DND-41 (cell line): Measurements from ENCODE around the gene TFEC.

Source experiments
- ATAC-seq: fragments of 200-7000 bp; cut with Tn5 transposase; 3 replicates; pipeline ENCODE4 v1.9.1; 2021; ENCODE audit warnings: low read depth; ENCODE audit not compliant: insufficient read depth
- DNase-seq: peaks from one replicate; pipeline ENCODE4 v3.0.0-alpha.2; 2020
- H2AFZ ChIP-seq: 2 replicates; pipeline ENCODE4 v1.6.0; 2012; ENCODE audit warnings: low read depth, low read length
- H3K27ac ChIP-seq: 2 replicates; pipeline ENCODE4 v1.5.1; 2012; ENCODE audit warnings: low read length, inconsistent platforms
- H3K27me3 ChIP-seq: fragments of 200-600 bp; sonication (generic); 2 replicates; pipeline ENCODE4 v1.6.0; 2012; ENCODE audit warnings: low read length, mild to moderate bottlenecking, inconsistent platforms; ENCODE audit not compliant: insufficient read depth, poor library complexity
- H3K36me3 ChIP-seq: 2 replicates; pipeline ENCODE4 v1.5.1; 2012; ENCODE audit warnings: low read length, inconsistent platforms; ENCODE audit not compliant: insufficient read depth
- H3K4me1 ChIP-seq: 2 replicates; pipeline ENCODE4 v1.5.1; 2012; ENCODE audit warnings: mild to moderate bottlenecking, low read length; ENCODE audit not compliant: insufficient read depth
- H3K4me2 ChIP-seq: 2 replicates; pipeline ENCODE4 v1.6.0; 2012; ENCODE audit warnings: mild to moderate bottlenecking, moderate library complexity, low read length, inconsistent platforms; ENCODE audit not compliant: insufficient read depth
- H3K4me3 ChIP-seq, 2 experiments: fragments of 200-600 bp in 1 of 2; shearing (Covaris generic) in 1 of 2; 2 replicates each; pipeline ENCODE4 v1.5.1; 2012 to 2016; ENCODE audit warnings: inconsistent platforms in 2 of 2, low read length in 2 of 2, mild to moderate bottlenecking in 2 of 2, low read depth in 1 of 2, moderate library complexity in 1 of 2
- H3K79me2 ChIP-seq: 2 replicates; pipeline ENCODE4 v1.6.0; 2012; ENCODE audit warnings: low read length, inconsistent platforms; ENCODE audit not compliant: insufficient read depth
- H3K9ac ChIP-seq: 2 replicates; pipeline ENCODE4 v1.6.0; 2012; ENCODE audit warnings: low read depth, mild to moderate bottlenecking, inconsistent platforms, low read length, moderate library complexity
- H3K9me3 ChIP-seq: 2 replicates; pipeline ENCODE4 v1.5.1; 2012; ENCODE audit warnings: low read length, moderate library complexity, mild to moderate bottlenecking, inconsistent platforms; ENCODE audit not compliant: insufficient read depth, severe bottlenecking
- H4K20me1 ChIP-seq: 2 replicates; pipeline ENCODE4 v1.6.0; 2012; ENCODE audit warnings: low read length; ENCODE audit not compliant: insufficient read depth
- EZH2 ChIP-seq: IDR thresholded peaks from 3 replicates; pipeline ENCODE4 v1.6.1; 2012; ENCODE audit warnings: borderline replicate concordance, low read depth, mild to moderate bottlenecking, moderate library complexity, low read length, inconsistent platforms; ENCODE audit not compliant: severe bottlenecking
- TF ChIP-seq, protein P1 (sequence below): IDR thresholded peaks from 2 replicates; pipeline ENCODE4 v1.5.1; 2012; ENCODE audit warnings: borderline replicate concordance, low read length, moderate library complexity, mild to moderate bottlenecking; ENCODE audit not compliant: poor library complexity, severe bottlenecking; ENCODE audit errors: extremely low read depth

Gene TFEC

DNA sequence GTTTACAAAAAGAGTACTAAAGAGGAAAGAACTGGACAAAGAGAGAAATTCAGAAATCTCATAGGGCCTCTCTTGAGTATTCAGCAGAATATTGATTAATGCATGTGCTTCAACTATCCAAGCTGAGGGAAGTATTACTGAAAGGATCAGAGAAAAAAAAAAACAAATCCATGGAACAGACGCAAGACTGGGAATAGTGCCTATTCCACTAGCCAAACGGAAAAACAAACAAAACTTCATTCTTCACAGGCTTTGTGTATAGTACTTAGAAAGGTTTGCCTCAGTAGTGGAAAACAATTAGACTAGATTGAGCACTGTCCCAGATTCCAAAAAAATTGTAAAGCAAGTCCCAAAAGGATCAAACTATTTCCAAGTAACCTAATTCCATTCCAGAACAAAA lies 106.2 kb downstream of the TFEC start:
- H3K36me3 ChIP-seq, result no peaks in the 10 kb centered on the region
- H3K79me2 ChIP-seq, result no peaks in the 10 kb centered on the region
- H3K27ac ChIP-seq, result no peak overlapping the region
- H2AFZ ChIP-seq, result no peak overlapping the region
- no peaks in the 10 kb centered on the region for H3K9me3 ChIP-seq
- H3K9ac ChIP-seq, result no peak overlapping the region
- no peak for TF ChIP-seq EZH2
- TF ChIP-seq, protein P1, sequence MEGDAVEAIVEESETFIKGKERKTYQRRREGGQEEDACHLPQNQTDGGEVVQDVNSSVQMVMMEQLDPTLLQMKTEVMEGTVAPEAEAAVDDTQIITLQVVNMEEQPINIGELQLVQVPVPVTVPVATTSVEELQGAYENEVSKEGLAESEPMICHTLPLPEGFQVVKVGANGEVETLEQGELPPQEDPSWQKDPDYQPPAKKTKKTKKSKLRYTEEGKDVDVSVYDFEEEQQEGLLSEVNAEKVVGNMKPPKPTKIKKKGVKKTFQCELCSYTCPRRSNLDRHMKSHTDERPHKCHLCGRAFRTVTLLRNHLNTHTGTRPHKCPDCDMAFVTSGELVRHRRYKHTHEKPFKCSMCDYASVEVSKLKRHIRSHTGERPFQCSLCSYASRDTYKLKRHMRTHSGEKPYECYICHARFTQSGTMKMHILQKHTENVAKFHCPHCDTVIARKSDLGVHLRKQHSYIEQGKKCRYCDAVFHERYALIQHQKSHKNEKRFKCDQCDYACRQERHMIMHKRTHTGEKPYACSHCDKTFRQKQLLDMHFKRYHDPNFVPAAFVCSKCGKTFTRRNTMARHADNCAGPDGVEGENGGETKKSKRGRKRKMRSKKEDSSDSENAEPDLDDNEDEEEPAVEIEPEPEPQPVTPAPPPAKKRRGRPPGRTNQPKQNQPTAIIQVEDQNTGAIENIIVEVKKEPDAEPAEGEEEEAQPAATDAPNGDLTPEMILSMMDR, result no peak
- no peaks in the 10 kb centered on the region for H3K4me1 ChIP-seq
- H3K4me2 ChIP-seq, result no peak overlapping the region
- DNase-seq (no peak), ATAC-seq (no peak)
- no peak overlapping the region for H3K4me3 ChIP-seq
- H4K20me1 ChIP-seq, result no peaks in the 10 kb centered on the region
- no peaks in the 10 kb centered on the region for H3K27me3 ChIP-seq

DNA sequence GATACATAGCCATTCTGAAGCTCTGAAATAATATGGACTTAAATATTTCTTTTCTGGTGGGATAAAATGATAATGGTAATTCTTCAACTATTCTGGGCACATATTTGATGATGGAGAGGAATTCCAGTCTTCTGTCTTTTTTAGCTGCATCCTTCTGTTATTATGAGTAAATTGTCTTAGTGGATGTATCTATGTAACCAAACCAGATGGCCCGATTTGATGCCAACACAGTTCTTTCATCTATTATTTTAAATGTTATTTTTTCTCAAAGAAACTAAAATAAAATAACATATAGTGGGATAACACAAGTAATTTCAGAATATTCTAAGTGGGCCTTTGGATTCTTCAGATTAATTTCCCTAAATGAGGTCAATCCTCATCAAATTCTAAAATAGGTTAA lies 110.2 kb downstream of the TFEC start:
- ATAC-seq (no peak), DNase-seq (no peak)
- H3K4me1 ChIP-seq, result no peaks in the 10 kb centered on the region
- no peaks in the 10 kb centered on the region for H3K27me3 ChIP-seq
- H3K4me3 ChIP-seq, result no peak overlapping the region
- no peak overlapping the region for H3K4me2 ChIP-seq
- no peak overlapping the region for H3K9ac ChIP-seq
- no peaks in the 10 kb centered on the region for H3K79me2 ChIP-seq
- no peaks in the 10 kb centered on the region for H3K36me3 ChIP-seq
- H3K9me3 ChIP-seq, result no peaks in the 10 kb centered on the region
- H2AFZ ChIP-seq, result no peak overlapping the region
- TF ChIP-seq EZH2, result no peak
- TF ChIP-seq, protein P1, result no peak
- no peak overlapping the region for H3K27ac ChIP-seq
- H4K20me1 ChIP-seq, result no peaks in the 10 kb centered on the region

DNA sequence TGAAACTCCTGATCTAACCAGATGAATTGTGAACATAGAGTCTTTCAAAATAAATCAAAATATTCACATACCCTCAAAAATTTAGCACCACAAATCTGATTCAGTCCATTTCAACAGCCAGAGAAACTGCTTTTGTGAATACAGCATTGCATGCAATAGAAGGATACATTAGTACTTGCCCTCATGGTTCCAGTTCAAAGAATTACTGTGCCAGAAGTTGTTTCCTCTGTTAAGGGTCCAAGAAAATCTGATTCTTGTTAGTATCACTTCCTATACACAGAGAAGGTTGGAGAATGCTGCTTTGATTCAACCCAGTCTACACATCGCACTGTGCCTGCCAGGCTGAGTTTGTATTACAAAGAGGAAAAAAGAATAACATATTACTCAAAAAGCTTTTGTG lies 115.6 kb downstream of the TFEC start:
- no peak overlapping the region for H3K9ac ChIP-seq
- no peak overlapping the region for H3K27ac ChIP-seq
- no peak for TF ChIP-seq EZH2
- TF ChIP-seq, protein P1, result no peak
- H4K20me1 ChIP-seq, result no peaks in the 10 kb centered on the region
- H3K9me3 ChIP-seq, result no peaks in the 10 kb centered on the region
- H3K4me3 ChIP-seq, result no peak overlapping the region
- peaks cover 2% of the 10 kb centered on the region; the same call in 1 of the 2 replicates for H3K4me1 ChIP-seq
- peaks cover 8% of the 10 kb centered on the region for H3K27me3 ChIP-seq
- no peak overlapping the region for H2AFZ ChIP-seq
- no peak overlapping the region for H3K4me2 ChIP-seq
- no peak for ATAC-seq
- no peaks in the 10 kb centered on the region for H3K36me3 ChIP-seq
- no peak for DNase-seq
- no peaks in the 10 kb centered on the region for H3K79me2 ChIP-seq

DNA sequence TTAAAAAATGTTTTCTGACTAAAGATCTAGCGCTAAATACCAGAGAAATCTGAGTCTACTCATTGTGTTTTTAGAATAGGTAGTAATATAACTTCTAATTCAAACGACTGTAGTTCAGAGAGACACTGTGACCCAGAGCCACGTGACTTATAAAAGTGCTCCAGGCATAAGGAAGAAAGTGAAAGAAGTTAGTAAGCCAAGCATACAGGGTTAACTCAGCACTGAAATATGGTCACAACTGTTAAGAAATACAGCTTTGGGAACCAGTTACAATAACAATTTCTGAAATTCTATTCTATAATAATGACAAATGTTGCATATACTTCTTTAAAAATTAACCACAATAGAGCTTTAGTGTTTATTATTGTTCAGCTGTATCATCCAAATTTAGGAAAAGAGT lies 119.1 kb downstream of the TFEC start:
- H3K4me2 ChIP-seq, result no peak overlapping the region
- H3K27me3 ChIP-seq, result peaks cover 15% of the 10 kb centered on the region
- no peak overlapping the region for H2AFZ ChIP-seq

More for the DNA sequence above, 119.1 kb downstream of the TFEC start:
- Histone ChIP-seq H3K9me3 (no peaks in the 10 kb centered on the region), H3K27ac (no peak overlapping the region), H3K4me1 (peaks cover 2% of the 10 kb centered on the region; the same call in 1 of the 2 replicates), H4K20me1 (no peaks in the 10 kb centered on the region), H3K79me2 (no peaks in the 10 kb centered on the region), H3K36me3 (no peaks in the 10 kb centered on the region), H3K4me3 (no peak overlapping the region), H3K9ac (no peak overlapping the region)
- no peak for DNase-seq
- TF ChIP-seq, protein P1, result no peak
- no peak for TF ChIP-seq EZH2
- ATAC-seq, result no peak
